Uterus (tissue), 4 donors: Measurements from ENCODE around the gene IVL. TPM values are rescaled to one million over a fixed set of nuclear protein-coding genes. Genes with fewer than 3 reads are reported as not detected.

Source experiments
- DNase-seq, 2 donors: peaks; one replicate each; pipeline ENCODE4 v3.0.0-alpha.2; 2019 to 2020
- H3K27ac ChIP-seq, 2 donors: fragments of 200-600 bp; sonication (generic); 1 replicate in 1 of 2; 2 replicates in 1 of 2; pipeline ENCODE4 v1.5.1; 2016 to 2018
- H3K27me3 ChIP-seq, 2 donors: fragments of 200-600 bp; sonication (generic); one replicate each; pipeline ENCODE4 v1.5.1; 2018 to 2019; ENCODE audit warnings: control low read depth in 1 of 2
- H3K36me3 ChIP-seq, 2 donors: fragments of 200-600 bp; sonication (generic); one replicate each; pipeline ENCODE4 v1.5.1; 2019; ENCODE audit warnings: control low read depth in 1 of 2
- H3K4me1 ChIP-seq, 2 donors: fragments of 200-600 bp; sonication (generic); one replicate each; pipeline ENCODE4 v1.5.1; 2018 to 2019; ENCODE audit warnings: control low read depth in 1 of 2
- H3K4me3 ChIP-seq, 2 donors: fragments of 200-600 bp; sonication (generic); 1 replicate in 1 of 2; 2 replicates in 1 of 2; pipeline ENCODE4 v1.5.1; 2018 to 2019; ENCODE audit warnings: mild to moderate bottlenecking in 1 of 2
- H3K9me3 ChIP-seq, 2 donors: fragments of 200-600 bp; sonication (generic); one replicate each; pipeline ENCODE4 v1.5.1; 2019; ENCODE audit warnings: control low read depth in 1 of 2
- CTCF ChIP-seq, 4 experiments: fragments of 200-600 bp in 2 of 4; fragments of 450-650 bp in 2 of 4; sonication (generic) in 2 of 4; IDR thresholded peaks; one replicate each; pipeline ENCODE4 v1.5.1; 2016 to 2019; ENCODE audit warnings: antibody characterized with exemption in 4 of 4, mild to moderate bottlenecking in 2 of 4, moderate library complexity in 1 of 4
- POLR2A ChIP-seq, 2 donors: fragments of 450-650 bp; IDR thresholded peaks; one replicate each; pipeline ENCODE4 v1.6.1; 2016; ENCODE audit warnings: antibody characterized with exemption in 2 of 2, mild to moderate bottlenecking in 1 of 2, moderate library complexity in 1 of 2
- intact Hi-C: fragments of 100-400 bp; cut with DNase I; formaldehyde crosslinking; loops from one replicate; pipeline ENCODE4 v1.15.1; 2023; ENCODE audit warnings: low total_unique reads
- total RNA-seq, 4 donors: library from RNA; depleted of rRNA in 3 of 4; stranded (reverse); fragments of >200 nt in 3 of 4; gene quantifications; one replicate each; pipeline versions ENCODE4 v1.1.0 to v1.2.4, GENCODE V29; 2014 to 2023
- donor health status: DM: yes; HTN: yes; CAD: no.

IVL gene
- total RNA-seq, 4 donors from 2014 or later = not detected

- no peak for DNase-seq
- no peak for TF ChIP-seq POLR2A (IDR thresholded peaks at IDR 0.05)
- TF ChIP-seq CTCF (IDR thresholded peaks at IDR 0.05) = no peak
- H3K4me3 ChIP-seq = no peak overlapping the region
- H3K27ac ChIP-seq = no peak overlapping the region
- intact Hi-C loops = no loop called here
- no peaks in the 10 kb centered on the region for H3K4me1 ChIP-seq
- no peaks in the 10 kb centered on the region for H3K27me3 ChIP-seq
- H3K9me3 ChIP-seq = no peaks in the 10 kb centered on the region
- H3K36me3 ChIP-seq = no peaks in the 10 kb centered on the region
Measured at GRCh38 chr1:152954436-152954835, 46.1 kb downstream of the IVL start.

- Histone ChIP-seq H3K27ac (no peak overlapping the region), H3K27me3 (no peaks in the 10 kb centered on the region), H3K4me3 (no peak overlapping the region), H3K36me3 (no peaks in the 10 kb centered on the region), H3K4me1 (no peaks in the 10 kb centered on the region), H3K9me3 (no peaks in the 10 kb centered on the region)
- no peak for TF ChIP-seq POLR2A (IDR thresholded peaks at IDR 0.05)
- no peak for DNase-seq
- intact Hi-C loops = no loop called here
Measured at GRCh38 chr1:152957561-152957960, 49.2 kb downstream of the IVL start.

GRCh38 chr1:152959273-152959672 is 50.9 kb downstream of the IVL start:
- Histone ChIP-seq H3K9me3 (no peaks in the 10 kb centered on the region), H3K4me1 (no peaks in the 10 kb centered on the region), H3K27ac (no peak overlapping the region), H3K4me3 (no peak overlapping the region), H3K36me3 (no peaks in the 10 kb centered on the region), H3K27me3 (no peaks in the 10 kb centered on the region)
- no peak for DNase-seq
- intact Hi-C loops = no loop called here
- TF ChIP-seq POLR2A (IDR thresholded peaks at IDR 0.05) (no peak), CTCF (IDR thresholded peaks at IDR 0.05) (no peak)

- Histone ChIP-seq H3K4me1 (no peaks in the 10 kb centered on the region), H3K27ac (no peak overlapping the region), H3K27me3 (no peaks in the 10 kb centered on the region), H3K36me3 (no peaks in the 10 kb centered on the region), H3K9me3 (no peaks in the 10 kb centered on the region), H3K4me3 (no peak overlapping the region)
- no peak for TF ChIP-seq POLR2A (IDR thresholded peaks at IDR 0.05)
- TF ChIP-seq CTCF (IDR thresholded peaks at IDR 0.05) = no peak
- intact Hi-C loops = no loop called here
- no peak for DNase-seq
Measured at GRCh38 chr1:152959801-152960451, 51.6 kb downstream of the IVL start.

- no peaks in the 10 kb centered on the region for H3K4me1 ChIP-seq
- H3K4me3 ChIP-seq = no peak overlapping the region
- no peak overlapping the region for H3K27ac ChIP-seq
- no peaks in the 10 kb centered on the region for H3K36me3 ChIP-seq
- no peaks in the 10 kb centered on the region for H3K9me3 ChIP-seq
- H3K27me3 ChIP-seq = no peaks in the 10 kb centered on the region
- intact Hi-C loops = no loop called here
- no peak for TF ChIP-seq CTCF (IDR thresholded peaks at IDR 0.05)
- TF ChIP-seq POLR2A (IDR thresholded peaks at IDR 0.05) = no peak
- DNase-seq = no peak
Measured at GRCh38 chr1:152960452-152961044, 52.2 kb downstream of the IVL start.

Other genes with a start within 250 kb of the IVL start
- gene LCE2D, start 245.2 kb upstream of the IVL start, total RNA-seq = not detected
- gene LCE2C, start 233.3 kb upstream of the IVL start, total RNA-seq = not detected
- not detected for gene LCE2B, start 222.4 kb upstream of the IVL start, total RNA-seq
- not detected for gene LCE2A, start 210.2 kb upstream of the IVL start, total RNA-seq
- not detected for gene LCE4A, start 200.4 kb upstream of the IVL start, total RNA-seq
- gene KPRP, start 150.5 kb upstream of the IVL start, total RNA-seq = not detected
- gene LCE1F, start 133.4 kb upstream of the IVL start, total RNA-seq = not detected
- gene LCE1E, start 122.3 kb upstream of the IVL start, total RNA-seq = not detected
- not detected for gene LCE1D, start 111.8 kb upstream of the IVL start, total RNA-seq
- gene LCE1C, start 101.9 kb upstream of the IVL start, total RNA-seq = not detected
- not detected for gene LCE1B, start 96.6 kb upstream of the IVL start, total RNA-seq
- not detected for gene LCE1A, start 81.1 kb upstream of the IVL start, total RNA-seq
- gene LCE6A, start 65.7 kb upstream of the IVL start, total RNA-seq = not detected
- gene LCE7A, start 48.5 kb upstream of the IVL start, total RNA-seq = not detected
- not detected for gene SMCP, start 30.2 kb upstream of the IVL start, total RNA-seq
- gene SPRR5, start 38.7 kb downstream of the IVL start, total RNA-seq = not detected
- not detected for gene SPRR4, start 62.1 kb downstream of the IVL start, total RNA-seq
- gene SPRR1A, start 75.5 kb downstream of the IVL start, total RNA-seq = not detected
- under 1 TPM in 2 of 4 donors, not detected in 2; 0.69 to 0.70 TPM for gene SPRR3, start 93.2 kb downstream of the IVL start, total RNA-seq
- gene SPRR1B, start 122.7 kb downstream of the IVL start, total RNA-seq = not detected
- gene SPRR2D, start 132.6 kb downstream of the IVL start, total RNA-seq = not detected
- under 1 TPM in 1 of 4 donors, not detected in 3; 0.67 TPM for gene SPRR2A, start 149.0 kb downstream of the IVL start, total RNA-seq
- gene SPRR2B, start 163.1 kb downstream of the IVL start, total RNA-seq = not detected
- not detected for gene SPRR2E, start 186.0 kb downstream of the IVL start, total RNA-seq
- 1 to 10 TPM in 1 of 4 donors, not detected in 3; 2.8 TPM for gene SPRR2F, start 205.0 kb downstream of the IVL start, total RNA-seq
- gene SPRR2G, start 242.3 kb downstream of the IVL start, total RNA-seq = not detected